Inflammatory macrophage treated with lipopolysaccharide for 1 hour (primary cell): ENCODE results near the gene C16orf78.

Source experiments
- DNase-seq, 2 donors: peaks; one replicate each; pipeline ENCODE4 v3.0.0-alpha.2; 2020 to 2022

Gene C16orf78, protein sequence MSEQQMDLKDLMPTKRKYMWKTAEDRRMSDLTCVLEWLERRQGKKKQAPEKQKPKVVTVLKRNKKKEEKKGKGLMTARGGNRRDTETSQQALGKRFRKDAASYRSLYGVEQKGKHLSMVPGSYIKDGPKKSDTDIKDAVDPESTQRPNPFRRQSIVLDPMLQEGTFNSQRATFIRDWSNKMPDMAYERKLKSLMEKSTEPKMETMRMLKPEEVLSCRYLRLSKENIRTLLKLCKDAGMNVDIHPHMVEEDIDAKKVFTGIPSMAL

GRCh38 chr16:49373504-49373903, at the start of gene C16orf78:
Gene C16orf78, plus strand, starts transcription at chr16:49373804. Its CDS starts 136 bp downstream, at chr16:49373940.
- DNase-seq = no peak

DNA sequence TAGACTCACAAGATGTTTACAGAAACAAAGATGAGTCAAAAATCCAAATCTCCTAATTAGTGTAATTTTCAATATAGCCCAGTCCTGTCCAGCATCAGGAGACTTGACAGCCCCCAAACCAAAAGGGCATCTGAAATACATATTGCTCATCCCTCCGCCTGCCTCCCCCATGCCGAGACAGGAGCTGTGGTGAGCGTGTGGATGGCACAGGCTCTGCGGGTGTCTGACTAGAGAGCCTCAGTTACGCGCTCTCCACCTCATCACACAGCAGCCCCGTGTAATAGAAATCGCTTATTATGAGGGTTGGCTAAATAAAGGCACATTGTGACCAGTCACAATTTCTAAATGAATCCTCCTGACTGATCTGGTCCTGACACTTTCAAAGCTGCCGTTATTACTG, 48.9 kb upstream of the C16orf78 start:
- no peak for DNase-seq

DNA sequence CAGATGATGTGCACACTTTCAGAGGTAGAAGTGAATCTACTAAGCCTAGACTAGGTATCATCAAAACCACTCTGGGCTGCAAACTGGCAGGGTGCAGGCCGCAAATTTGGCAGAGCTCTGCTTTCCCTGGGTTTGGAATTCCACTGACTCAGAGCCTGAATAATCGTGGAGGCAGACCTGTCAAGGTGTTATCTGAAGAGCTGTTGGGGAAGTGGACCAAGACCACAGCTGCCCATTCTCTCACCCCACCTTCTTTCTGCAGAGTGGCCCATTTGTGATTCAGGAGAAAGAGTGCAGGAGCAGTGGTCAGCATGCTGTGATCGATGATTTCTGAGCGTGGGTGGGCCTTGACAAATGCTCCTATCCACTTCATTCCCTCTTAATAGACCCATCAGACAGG, 46.1 kb upstream of the C16orf78 start:
- DNase-seq = no peak

DNA sequence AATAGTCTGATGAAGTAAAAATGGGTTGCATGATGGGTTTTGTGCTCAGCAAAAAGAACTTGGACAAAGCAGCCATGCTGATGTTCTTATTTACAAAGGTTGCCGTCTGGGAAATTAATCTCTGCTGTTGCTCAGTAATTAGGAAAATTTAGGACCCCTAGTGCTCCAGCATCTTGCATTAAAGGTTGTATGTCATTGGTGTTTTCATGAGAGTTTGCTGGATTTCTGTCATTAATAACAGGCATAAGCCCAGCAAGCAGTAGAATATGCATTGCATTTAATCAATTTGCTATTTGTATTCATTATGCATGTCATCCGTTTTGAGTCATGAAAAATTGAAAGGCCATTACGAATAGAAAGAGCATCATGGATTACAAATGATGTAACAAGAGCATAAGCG, 45.3 kb upstream of the C16orf78 start:
- DNase-seq = no peak

- DNase-seq = no peak
These were observed 42.9 kb upstream of the C16orf78 start for GRCh38 chr16:49330562-49331201.

DNA sequence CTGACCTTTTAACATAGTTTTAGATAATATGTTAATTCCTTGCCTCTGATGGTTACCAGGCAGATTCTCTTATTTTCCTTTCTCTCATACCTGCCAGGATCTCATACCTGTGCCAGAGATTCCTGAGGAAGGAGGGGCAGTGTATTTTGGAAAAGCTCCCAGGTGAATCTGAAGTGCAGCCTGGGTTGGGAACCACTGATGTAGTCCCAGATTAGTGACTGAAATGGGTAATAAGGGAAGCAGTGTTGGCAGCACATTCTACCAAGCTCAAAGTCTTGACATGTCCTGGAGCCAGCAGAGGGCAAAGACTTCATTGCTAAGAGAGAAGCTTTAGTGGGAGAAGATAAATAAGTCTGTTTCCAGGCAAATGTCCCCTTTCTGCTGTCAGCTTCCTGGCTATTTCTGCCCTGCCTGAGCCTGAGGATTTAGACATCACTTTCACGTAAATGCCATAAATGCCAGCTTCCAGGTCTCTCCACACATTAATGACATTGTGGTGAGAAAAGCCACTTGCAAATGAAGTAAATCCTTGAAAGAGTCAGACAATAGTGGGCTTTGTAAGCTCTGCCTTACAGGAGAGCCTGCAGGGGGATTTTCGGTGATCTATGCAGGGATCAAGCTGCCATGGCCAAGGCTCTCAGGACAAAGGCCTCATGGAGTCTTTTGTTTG, 40.9 kb upstream of the C16orf78 start:
- no peak for DNase-seq

DNA sequence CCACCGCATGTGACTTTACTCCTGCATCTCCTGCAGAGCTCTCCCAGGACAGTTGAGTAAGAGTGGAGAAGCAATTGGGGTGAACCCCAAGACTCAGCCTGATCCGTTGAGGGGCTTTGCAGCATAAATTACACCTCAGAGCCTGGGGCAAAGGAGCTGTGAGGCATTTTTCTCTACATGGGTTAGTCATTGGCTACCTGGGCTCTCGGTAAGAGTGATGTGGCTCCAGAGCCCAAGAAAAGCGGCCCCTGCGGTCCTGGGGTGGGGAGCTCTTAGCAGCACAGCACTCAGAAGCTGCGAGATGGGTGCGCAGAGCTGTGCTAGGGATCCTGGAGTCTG, 40.4 kb upstream of the C16orf78 start:
- no peak for DNase-seq

DNA sequence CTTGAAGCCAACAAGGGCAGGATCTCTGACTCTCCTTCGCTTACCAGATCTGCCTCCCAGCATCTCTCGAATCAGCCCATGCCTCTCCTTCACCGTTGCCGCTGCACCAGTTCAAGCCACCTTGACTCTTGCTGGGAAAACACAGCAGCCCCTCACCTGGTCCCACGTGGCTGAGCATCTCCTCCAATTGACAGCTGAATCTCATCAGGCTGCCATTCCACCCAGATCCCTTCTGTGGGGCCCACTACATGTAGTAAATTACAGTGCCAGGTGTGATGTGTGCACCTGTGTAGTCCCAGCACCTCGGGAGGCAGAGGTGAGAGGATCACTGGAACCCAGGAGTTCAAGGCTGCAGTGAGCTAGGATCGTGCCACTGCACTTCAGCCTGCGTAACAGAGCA, 37.8 kb upstream of the C16orf78 start:
- no peak for DNase-seq

DNA sequence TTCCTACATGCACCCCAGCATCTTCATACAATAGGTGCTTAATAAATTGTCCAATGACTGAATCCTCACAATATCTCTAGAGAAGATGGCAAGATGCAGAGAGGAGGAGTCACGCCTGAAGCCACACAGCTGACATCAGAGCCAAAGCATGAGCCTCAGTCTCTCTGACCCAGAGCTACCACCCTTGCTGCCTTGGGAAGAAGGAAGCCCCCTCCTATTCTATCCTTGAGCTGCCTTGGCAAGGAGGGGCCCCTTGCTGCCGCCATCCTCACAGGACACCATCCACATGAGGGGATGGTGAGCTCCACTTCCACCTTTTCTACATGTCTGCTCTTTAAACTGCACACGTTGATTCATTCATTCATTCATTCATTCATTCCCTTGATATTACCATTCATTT, 37.0 kb upstream of the C16orf78 start:
- DNase-seq = no peak

- no peak for DNase-seq
These were observed 35.7 kb upstream of the C16orf78 start for GRCh38 chr16:49337814-49338350.

DNA sequence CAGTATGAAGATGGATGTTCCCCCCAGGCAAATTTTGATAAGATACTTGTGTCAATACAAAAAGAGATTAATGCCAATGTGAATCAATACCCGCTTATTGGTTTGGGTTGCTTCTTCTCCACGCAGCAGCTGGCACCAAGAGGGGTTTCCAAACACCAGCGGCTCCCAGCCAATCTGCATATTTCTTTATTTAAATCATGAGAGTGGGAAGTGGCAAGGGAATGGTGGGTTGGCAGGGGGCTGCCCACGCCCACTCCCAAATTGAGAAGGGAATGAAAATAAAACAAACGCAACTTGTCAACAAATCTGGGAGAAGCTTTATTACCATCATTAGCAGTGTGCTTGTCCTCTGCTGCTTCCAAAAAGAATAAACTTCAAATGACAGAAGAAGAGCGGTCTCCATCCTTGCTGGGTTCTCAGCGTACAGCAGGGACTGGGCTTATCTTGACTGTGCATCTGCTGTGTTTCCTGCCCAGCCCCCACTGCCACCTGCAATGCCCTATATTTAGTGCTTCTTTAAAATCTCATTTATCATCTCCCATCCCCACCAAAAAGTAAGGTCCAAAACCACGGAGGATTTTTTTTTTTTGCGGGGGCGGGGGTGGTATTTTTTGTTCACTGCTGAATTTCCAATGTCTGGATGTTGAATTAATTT, 34.9 kb upstream of the C16orf78 start:
- DNase-seq = no peak

GRCh38 chr16:49340466-49340865, 33.1 kb upstream of the C16orf78 start:
- DNase-seq = no peak

DNA sequence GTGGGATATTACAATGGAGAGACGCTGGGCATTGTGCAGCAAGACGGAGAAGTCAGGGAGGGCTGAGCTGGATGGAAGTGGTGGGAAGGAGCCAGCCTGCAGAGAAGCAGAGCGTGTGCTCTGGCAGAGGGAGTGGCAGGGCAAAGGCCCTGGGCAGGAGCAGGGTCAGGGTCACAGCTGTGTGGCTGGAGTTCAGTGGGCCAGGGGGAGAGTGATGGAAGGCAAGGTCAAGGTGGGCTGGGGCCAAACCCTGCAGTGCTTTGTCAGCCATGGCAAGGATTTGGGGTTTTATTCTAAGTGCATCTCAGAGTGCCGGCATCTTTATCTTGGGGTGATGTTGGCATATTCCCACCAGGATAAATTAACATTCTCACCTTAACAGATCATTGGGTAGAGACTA, 31.9 kb upstream of the C16orf78 start:
- DNase-seq = no peak

DNA sequence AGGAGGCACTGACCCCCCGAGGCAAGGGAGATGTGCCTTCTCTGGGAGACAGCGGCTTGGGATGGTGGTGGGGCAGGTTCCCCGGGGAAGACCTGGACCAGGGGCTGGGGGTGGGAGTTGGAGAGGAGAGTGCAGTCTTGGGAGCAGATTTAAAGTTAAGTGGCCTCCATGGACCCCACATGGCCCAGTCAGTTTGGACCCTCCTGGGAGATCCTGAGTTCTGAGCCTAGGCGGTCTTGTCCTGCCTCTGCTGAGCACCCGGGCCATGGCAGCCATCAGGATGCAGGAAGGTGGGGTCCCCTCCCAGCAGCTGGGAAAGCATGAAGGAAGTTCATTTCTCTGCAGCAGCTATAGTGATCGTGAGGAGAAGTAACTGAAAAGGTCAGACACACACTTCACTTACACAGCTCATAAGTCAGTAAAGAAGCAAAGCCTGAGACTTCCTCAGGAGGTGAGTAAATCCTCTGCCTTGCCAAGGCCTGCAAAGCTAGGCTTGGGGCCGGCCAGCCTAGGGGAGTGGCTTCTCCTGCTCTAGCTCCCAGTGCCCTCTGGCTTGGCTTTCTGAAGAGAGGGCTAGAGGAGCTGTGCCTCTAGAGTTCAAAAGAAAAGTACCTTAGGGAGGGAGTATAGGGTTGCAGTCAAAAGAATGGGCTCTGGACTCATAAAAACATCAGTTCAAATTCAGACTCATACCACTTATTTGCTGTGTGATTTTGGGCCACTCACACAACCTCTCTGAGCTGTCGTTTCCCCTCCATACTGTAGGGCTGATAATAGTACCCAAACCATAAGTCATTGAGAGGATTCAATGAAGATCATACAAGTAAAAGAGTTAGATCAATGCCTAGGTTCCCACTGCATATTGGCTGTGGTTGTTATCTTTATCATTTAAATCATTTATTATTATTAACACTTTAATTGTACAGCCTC, 31.0 kb upstream of the C16orf78 start:
- DNase-seq = no peak

GRCh38 chr16:49343291-49343690, 30.3 kb upstream of the C16orf78 start:
- no peak for DNase-seq

DNA sequence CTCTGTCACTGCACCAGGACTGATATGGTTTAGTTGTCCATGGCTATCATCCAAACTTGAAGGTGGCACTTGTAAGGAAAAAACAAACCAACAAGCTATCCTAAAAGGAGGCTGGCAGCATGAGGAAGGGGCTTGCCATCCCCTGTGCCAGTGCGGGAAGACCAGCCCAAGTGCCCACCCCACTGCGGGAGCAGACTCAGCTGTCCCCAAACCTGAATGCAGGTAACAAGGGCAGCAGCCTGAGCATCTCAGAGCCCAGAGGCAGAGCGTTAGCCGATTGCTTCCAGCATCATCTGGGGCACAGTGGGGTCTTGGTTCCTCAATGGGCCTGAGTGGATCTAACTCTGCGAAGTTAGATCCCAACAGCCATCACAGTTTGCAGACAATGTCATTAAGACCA, 29.2 kb upstream of the C16orf78 start:
- no peak for DNase-seq

DNA sequence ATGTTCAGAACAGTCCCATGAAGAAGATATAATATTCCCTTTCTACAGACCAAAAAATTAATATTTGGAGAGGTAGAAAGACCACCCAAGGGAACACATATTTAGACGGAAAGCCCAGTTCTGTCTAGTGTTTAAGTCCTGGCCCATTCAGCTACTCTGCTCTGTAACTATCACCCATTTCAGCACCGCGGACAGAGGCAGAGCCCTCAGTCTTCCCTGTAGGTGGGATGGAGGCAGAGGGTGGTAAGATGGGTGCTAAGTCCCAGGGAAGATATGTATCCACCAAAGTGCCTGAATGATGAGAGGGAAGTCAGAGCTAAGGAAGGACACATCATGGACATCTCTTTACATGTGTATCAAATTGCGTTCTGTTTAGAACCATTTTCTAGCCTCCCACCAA, 27.8 kb upstream of the C16orf78 start:
- DNase-seq = no peak

DNA sequence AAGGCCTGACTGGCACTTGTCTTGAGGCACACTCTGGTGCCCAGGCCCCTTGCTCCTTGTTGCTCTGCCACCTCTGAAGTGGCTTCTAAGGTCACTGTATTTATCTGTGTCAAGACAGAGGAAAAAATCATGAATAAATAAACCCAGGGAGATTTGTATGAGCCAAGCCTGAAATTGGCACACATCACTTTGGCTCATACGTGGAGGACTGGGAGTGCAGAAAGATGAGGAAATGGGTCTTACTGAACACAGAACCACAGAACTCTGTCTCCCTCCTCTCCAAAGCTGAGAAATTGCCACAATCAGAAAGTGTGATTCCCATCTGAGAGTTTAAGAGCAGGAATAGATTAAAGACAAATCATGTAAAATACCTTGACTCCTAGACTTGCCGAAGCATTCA, 27.1 kb upstream of the C16orf78 start:
- DNase-seq = no peak

GRCh38 chr16:49347476-49347875, 26.1 kb upstream of the C16orf78 start:
- DNase-seq = no peak

DNA sequence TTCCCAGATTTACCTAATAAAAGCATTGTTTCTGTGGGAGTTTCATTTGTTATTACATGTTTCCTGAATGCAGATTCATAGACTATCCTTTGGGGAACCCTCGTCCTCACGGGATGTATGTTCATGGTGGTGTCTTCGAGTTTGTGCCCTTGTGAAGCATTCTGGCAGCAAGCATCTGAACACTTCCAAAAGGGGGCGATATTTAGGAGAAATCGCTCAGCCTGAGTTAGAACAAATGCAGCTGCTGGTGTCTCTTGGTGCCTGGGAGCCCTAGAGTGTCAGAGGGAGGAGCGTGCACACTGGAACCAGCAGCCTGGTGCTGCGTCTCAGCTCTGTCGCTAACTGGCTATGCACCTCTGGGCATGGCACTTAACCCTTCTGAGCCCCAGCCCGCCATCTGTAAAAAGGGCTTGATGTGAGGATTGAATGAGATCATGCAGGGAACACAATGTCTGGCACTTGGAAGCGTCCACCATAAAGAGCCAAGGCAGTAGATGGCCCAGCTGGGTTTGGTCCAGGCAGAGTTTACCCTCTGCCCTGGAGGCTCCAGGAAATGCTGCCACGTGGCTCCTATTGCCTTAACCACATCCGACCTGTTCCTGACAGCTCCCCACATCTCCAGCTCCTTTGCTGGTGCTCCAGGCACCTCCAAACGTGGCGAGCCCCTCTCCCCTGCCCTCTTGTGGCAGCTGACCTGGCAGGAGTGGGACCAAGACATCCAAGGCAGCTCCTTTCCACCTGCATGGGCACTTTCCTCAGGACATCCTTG, 25.0 kb upstream of the C16orf78 start:
- DNase-seq = no peak

GRCh38 chr16:49349446-49350168, 24.0 kb upstream of the C16orf78 start:
- DNase-seq = no peak
